WTC11 (cell line): Measurements from ENCODE around the gene PM20D2. TPM values are rescaled to one million over a fixed set of nuclear protein-coding genes. Genes with fewer than 3 reads are reported as not detected.

ENCODE experiments used
- ATAC-seq: fragments of 200-7000 bp; cut with Tn5 transposase; 2 replicates; pipeline ENCODE4 v1.10.0; 2021; ENCODE audit warnings: mild to moderate bottlenecking, moderate library complexity
- CTCF ChIA-PET: fragments of 300-600 bp; sonication (Branson Sonifier 250); formaldehyde crosslinking; loops from one replicate; lab custom pipeline; 2021; ENCODE audit warnings: antibody characterized with exemption; lab: Charles Lee
- POLR2A ChIA-PET: fragments of 350-600 bp; sonication (Branson Sonifier 250); formaldehyde crosslinking; loops from one replicate; lab custom pipeline; 2021; ENCODE audit warnings: antibody characterized with exemption; lab: Charles Lee
- DNase-seq: peaks from one replicate; pipeline ENCODE4 v3.0.0; 2021; ENCODE audit warnings: low spot score
- H3K27ac Mint-ChIP-seq: 2 replicates; pipeline ENCODE4 v1.8.0; 2021; ENCODE audit warnings: mixed read lengths
- H3K27me3 Mint-ChIP-seq: 2 replicates; pipeline ENCODE4 v1.8.0; 2021; ENCODE audit warnings: low read depth, mild to moderate bottlenecking, moderate library complexity, mixed read lengths
- H3K36me3 Mint-ChIP-seq: 2 replicates; pipeline ENCODE4 v1.8.0; 2021; ENCODE audit warnings: mixed read lengths
- H3K4me1 Mint-ChIP-seq: 2 replicates; pipeline ENCODE4 v1.8.0; 2022; ENCODE audit warnings: mixed read lengths
- H3K4me3 Mint-ChIP-seq: 2 replicates; pipeline ENCODE4 v1.8.0; 2021; ENCODE audit warnings: mild to moderate bottlenecking, moderate library complexity, mixed read lengths
- H3K9me3 Mint-ChIP-seq: 2 replicates; pipeline ENCODE4 v1.8.0; 2021; ENCODE audit warnings: mixed read lengths
- ARID4B ChIP-seq: sonication (generic); formaldehyde crosslinking; IDR thresholded peaks from 2 replicates; pipeline ENCODE4 v1.8.0; 2023; ENCODE audit warnings: missing genetic modification reagents, mild to moderate bottlenecking, borderline replicate concordance
- CBFB ChIP-seq: sonication (generic); formaldehyde crosslinking; IDR thresholded peaks from 2 replicates; pipeline ENCODE4 v1.8.1; 2022; ENCODE audit warnings: mild to moderate bottlenecking, low read depth, missing genetic modification reagents
- E2F5 ChIP-seq: sonication (generic); formaldehyde crosslinking; IDR thresholded peaks from 2 replicates; pipeline ENCODE4 v1.8.1; 2022; ENCODE audit warnings: mild to moderate bottlenecking, moderate library complexity, missing genetic modification reagents
- ERG ChIP-seq: fragments of 250-450 bp; sonication (Bioruptor Pico); IDR thresholded peaks from 2 replicates; pipeline ENCODE4 v1.8.0; 2021; ENCODE audit warnings: mild to moderate bottlenecking
- ESRRA ChIP-seq: sonication (generic); formaldehyde crosslinking; IDR thresholded peaks from 2 replicates; pipeline ENCODE4 v1.8.1; 2022; ENCODE audit warnings: mild to moderate bottlenecking, missing genetic modification reagents, borderline replicate concordance
- FOXP1 ChIP-seq: sonication (generic); formaldehyde crosslinking; IDR thresholded peaks from 2 replicates; pipeline ENCODE4 v1.8.0; 2022; ENCODE audit warnings: missing genetic modification reagents, mild to moderate bottlenecking, moderate library complexity, borderline replicate concordance
- FOXP4 ChIP-seq: sonication (generic); formaldehyde crosslinking; IDR thresholded peaks from 2 replicates; pipeline ENCODE4 v1.8.0; 2022; ENCODE audit warnings: mild to moderate bottlenecking, missing genetic modification reagents
- GABPB1 ChIP-seq: sonication (generic); formaldehyde crosslinking; IDR thresholded peaks from 2 replicates; pipeline ENCODE4 v1.8.1; 2023; ENCODE audit warnings: mild to moderate bottlenecking, missing genetic modification reagents
- JUN ChIP-seq: sonication (generic); formaldehyde crosslinking; IDR thresholded peaks from 2 replicates; pipeline ENCODE4 v1.8.0; 2023; ENCODE audit warnings: mild to moderate bottlenecking, missing genetic modification reagents
- KAT7 ChIP-seq: sonication (generic); formaldehyde crosslinking; IDR thresholded peaks from 2 replicates; pipeline ENCODE4 v1.8.1; 2023; ENCODE audit warnings: missing genetic modification reagents, mild to moderate bottlenecking, borderline replicate concordance
- MAX ChIP-seq: sonication (generic); formaldehyde crosslinking; IDR thresholded peaks from 2 replicates; pipeline ENCODE4 v1.8.0; 2022; ENCODE audit warnings: mild to moderate bottlenecking, missing genetic modification reagents
- MYBL2 ChIP-seq: sonication (generic); formaldehyde crosslinking; IDR thresholded peaks from 2 replicates; pipeline ENCODE4 v1.8.1; 2023; ENCODE audit warnings: mild to moderate bottlenecking, moderate library complexity, missing genetic modification reagents
- NR1H2 ChIP-seq: sonication (generic); formaldehyde crosslinking; IDR thresholded peaks from 2 replicates; pipeline ENCODE4 v1.9.0; 2021; ENCODE audit warnings: mild to moderate bottlenecking, moderate library complexity, missing genetic modification reagents
- PREB ChIP-seq: sonication (generic); formaldehyde crosslinking; IDR thresholded peaks from 2 replicates; pipeline ENCODE4 v1.8.1; 2022; ENCODE audit warnings: mild to moderate bottlenecking, missing genetic modification reagents, moderate library complexity, borderline replicate concordance
- TEAD4 ChIP-seq: sonication (generic); formaldehyde crosslinking; IDR thresholded peaks from 2 replicates; pipeline ENCODE4 v1.8.0; 2022; ENCODE audit warnings: mild to moderate bottlenecking, missing genetic modification reagents
- USF2 ChIP-seq: sonication (generic); formaldehyde crosslinking; IDR thresholded peaks from 2 replicates; pipeline ENCODE4 v1.8.1; 2023; ENCODE audit warnings: mild to moderate bottlenecking, missing genetic modification reagents, moderate library complexity
- ZNF121 ChIP-seq: sonication (generic); formaldehyde crosslinking; IDR thresholded peaks from 2 replicates; pipeline ENCODE4 v1.8.0; 2023; ENCODE audit warnings: missing genetic modification reagents
- ZNF232 ChIP-seq: sonication (generic); formaldehyde crosslinking; IDR thresholded peaks from 2 replicates; pipeline ENCODE4 v1.8.0; 2022; ENCODE audit warnings: mild to moderate bottlenecking, missing genetic modification reagents
- ZNF423 ChIP-seq: fragments of 250-450 bp; sonication (Bioruptor Pico); IDR thresholded peaks from 2 replicates; pipeline ENCODE4 v2.1.2; 2022; ENCODE audit warnings: mild to moderate bottlenecking, moderate library complexity
- ZSCAN18 ChIP-seq: fragments of 250-450 bp; sonication (Bioruptor Pico); IDR thresholded peaks from 2 replicates; pipeline ENCODE4 v2.1.2; 2022; ENCODE audit warnings: mild to moderate bottlenecking, moderate library complexity
- total RNA-seq: library from RNA; stranded (reverse); gene quantifications from 3 replicates; pipeline ENCODE4 v1.2.3, GENCODE V29; 2021

PM20D2 gene
- total RNA-seq, 1 experiment from 2014 or later = 4.9 TPM

GRCh38 chr6:89134723-89135122, 11.1 kb upstream of the PM20D2 start:
- peaks cover 5% of the 10 kb centered on the region; the same call in 1 of the 2 replicates for H3K9me3 Mint-ChIP-seq
- H3K4me1 Mint-ChIP-seq = peaks cover 13% of the 10 kb centered on the region
- POLR2A ChIA-PET = no interaction called here
- no peaks in the 10 kb centered on the region for H3K36me3 Mint-ChIP-seq
- H3K4me3 Mint-ChIP-seq = no peak overlapping the region
- no peak overlapping the region for H3K27ac Mint-ChIP-seq
- ATAC-seq = no peak
- no peak for DNase-seq
- peaks cover 99% of the 10 kb centered on the region for H3K27me3 Mint-ChIP-seq
- CTCF ChIA-PET = interaction anchor here (1.0 to 1.6 kb wide), 2 partner anchors 12 to 238 kb away, joined by 3 to 5 read pairs; partner anchors contain the start of gene PM20D2
- no peak for TF ChIP-seq FOXP4 (CRISPR knock-in tag)
- no peak for TF ChIP-seq ZNF232 (CRISPR knock-in tag)
- no peak for TF ChIP-seq ZNF423 (CRISPR knock-in tag)

- no peak overlapping the region for H3K27ac Mint-ChIP-seq
- ATAC-seq = no peak
- ChIA-PET POLR2A (no interaction called here), CTCF (interaction anchor here (1.0 kb wide), 1 partner anchor 234 kb away, joined by 3 read pairs; no protein-coding TSS in a partner anchor)
- H3K4me1 Mint-ChIP-seq = peaks cover 13% of the 10 kb centered on the region
- no peaks in the 10 kb centered on the region for H3K9me3 Mint-ChIP-seq
- DNase-seq = no peak
- no peaks in the 10 kb centered on the region for H3K36me3 Mint-ChIP-seq
- TF ChIP-seq MYBL2 (CRISPR knock-in tag) (no peak), TEAD4 (CRISPR knock-in tag) (no peak), ZSCAN18 (CRISPR knock-in tag) (no peak), ESRRA (CRISPR knock-in tag) (no peak), ARID4B (CRISPR knock-in tag) (no peak), ERG (CRISPR knock-in tag) (no peak), GABPB1 (no peak), CBFB (CRISPR knock-in tag) (no peak), PREB (CRISPR knock-in tag) (no peak), FOXP1 (CRISPR knock-in tag) (no peak), ZNF121 (no peak), NR1H2 (CRISPR knock-in tag) (no peak), JUN (CRISPR knock-in tag) (no peak), USF2 (CRISPR knock-in tag) (no peak), E2F5 (CRISPR knock-in tag) (no peak), MAX (no peak), KAT7 (CRISPR knock-in tag) (no peak)
- no peak overlapping the region for H3K4me3 Mint-ChIP-seq
- H3K27me3 Mint-ChIP-seq = peaks cover 98% of the 10 kb centered on the region
Observed at GRCh38 chr6:89138173-89138572, 7.7 kb upstream of the PM20D2 start.
